GM12878 (cell line): ENCODE measurements around the gene DCAF5.

ENCODE experiments used
- CBX5 ChIP-seq: sonication (generic); IDR thresholded peaks from 2 replicates; pipeline ENCODE4 v1.6.1; 2016; ENCODE audit warnings: low read depth, moderate library complexity, mild to moderate bottlenecking, inconsistent platforms
- CEBPB ChIP-seq, 2 experiments: fragments of 150-350 bp in 1 of 2; IDR thresholded peaks; 2 replicates each; pipeline ENCODE4 v1.6.1; 2012 to 2014; ENCODE audit warnings: low read depth in 2 of 2, low read length in 2 of 2, borderline replicate concordance in 1 of 2, inconsistent platforms in 1 of 2
- CTCF ChIP-seq, 3 experiments: IDR thresholded peaks in 2 of 3; conservative IDR thresholded peaks in 1 of 3; 2 replicates each; pipeline ENCODE4 v1.5.1; 2011; ENCODE audit warnings: low read depth in 3 of 3, low read length in 3 of 3, mild to moderate bottlenecking in 3 of 3, control low read depth in 2 of 3, moderate library complexity in 2 of 3, inconsistent platforms in 1 of 3, mixed read lengths in 1 of 3; ENCODE audit not compliant: control insufficient read depth in 2 of 3, insufficient read depth in 1 of 3; ENCODE audit errors: extremely low read depth in 1 of 3
- FOXK2 ChIP-seq: fragments of 450-650 bp; IDR thresholded peaks from 2 replicates; pipeline ENCODE4 v1.6.1; 2017; ENCODE audit warnings: mild to moderate bottlenecking, moderate library complexity
- MYC ChIP-seq: IDR thresholded peaks from 2 replicates; pipeline ENCODE4 v1.6.1; 2011; ENCODE audit warnings: mild to moderate bottlenecking, low read length, moderate library complexity, inconsistent platforms; ENCODE audit not compliant: insufficient read depth, insufficient replicate concordance, insufficient read length, severe bottlenecking
- POLR2A ChIP-seq: IDR thresholded peaks from 2 replicates; pipeline ENCODE4 v1.6.1; 2011; ENCODE audit warnings: low read depth, mild to moderate bottlenecking, low read length
- USF1 ChIP-seq: IDR thresholded peaks from 2 replicates; pipeline ENCODE4 v1.6.1; 2011; ENCODE audit warnings: borderline replicate concordance, low read depth, mild to moderate bottlenecking, moderate library complexity, mixed read lengths, low read length; ENCODE audit not compliant: insufficient read depth; ENCODE audit errors: extremely low read length
- TF ChIP-seq, protein P1 (sequence below): IDR thresholded peaks from 2 replicates; pipeline ENCODE4 v1.6.1; 2011; ENCODE audit warnings: borderline replicate concordance, low read depth, mild to moderate bottlenecking, moderate library complexity, low read length; ENCODE audit not compliant: insufficient read depth, poor library complexity, severe bottlenecking
- TF ChIP-seq, protein P2 (sequence below): fragments of 450-650 bp; conservative IDR thresholded peaks from 2 replicates; pipeline ENCODE4 v1.6.1; 2017; ENCODE audit warnings: mild to moderate bottlenecking, moderate library complexity

- TF ChIP-seq FOXK2 (no peak), CTCF (IDR thresholded peaks at IDR 0.05 in 2 of 3, conservative IDR thresholded peaks at IDR 0.05 in 1 of 3; ENCODE audit: control insufficient read depth in 2 of 3, extremely low read depth in 1 of 3, insufficient read depth in 1 of 3, low read depth in 3 of 3, low read length in 3 of 3) (no peak), POLR2A (peak; percentile 86), MYC (no peak), USF1 (peak; percentile 27), CBX5 (no peak), CEBPB (IDR thresholded peaks at IDR 0.05; ENCODE audit: borderline replicate concordance in 1 of 2, low read depth in 2 of 2, low read length in 2 of 2) (no peak)
- TF ChIP-seq, protein P1, sequence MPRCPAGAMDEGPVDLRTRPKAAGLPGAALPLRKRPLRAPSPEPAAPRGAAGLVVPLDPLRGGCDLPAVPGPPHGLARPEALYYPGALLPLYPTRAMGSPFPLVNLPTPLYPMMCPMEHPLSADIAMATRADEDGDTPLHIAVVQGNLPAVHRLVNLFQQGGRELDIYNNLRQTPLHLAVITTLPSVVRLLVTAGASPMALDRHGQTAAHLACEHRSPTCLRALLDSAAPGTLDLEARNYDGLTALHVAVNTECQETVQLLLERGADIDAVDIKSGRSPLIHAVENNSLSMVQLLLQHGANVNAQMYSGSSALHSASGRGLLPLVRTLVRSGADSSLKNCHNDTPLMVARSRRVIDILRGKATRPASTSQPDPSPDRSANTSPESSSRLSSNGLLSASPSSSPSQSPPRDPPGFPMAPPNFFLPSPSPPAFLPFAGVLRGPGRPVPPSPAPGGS, result no peak
- TF ChIP-seq, protein P2, sequence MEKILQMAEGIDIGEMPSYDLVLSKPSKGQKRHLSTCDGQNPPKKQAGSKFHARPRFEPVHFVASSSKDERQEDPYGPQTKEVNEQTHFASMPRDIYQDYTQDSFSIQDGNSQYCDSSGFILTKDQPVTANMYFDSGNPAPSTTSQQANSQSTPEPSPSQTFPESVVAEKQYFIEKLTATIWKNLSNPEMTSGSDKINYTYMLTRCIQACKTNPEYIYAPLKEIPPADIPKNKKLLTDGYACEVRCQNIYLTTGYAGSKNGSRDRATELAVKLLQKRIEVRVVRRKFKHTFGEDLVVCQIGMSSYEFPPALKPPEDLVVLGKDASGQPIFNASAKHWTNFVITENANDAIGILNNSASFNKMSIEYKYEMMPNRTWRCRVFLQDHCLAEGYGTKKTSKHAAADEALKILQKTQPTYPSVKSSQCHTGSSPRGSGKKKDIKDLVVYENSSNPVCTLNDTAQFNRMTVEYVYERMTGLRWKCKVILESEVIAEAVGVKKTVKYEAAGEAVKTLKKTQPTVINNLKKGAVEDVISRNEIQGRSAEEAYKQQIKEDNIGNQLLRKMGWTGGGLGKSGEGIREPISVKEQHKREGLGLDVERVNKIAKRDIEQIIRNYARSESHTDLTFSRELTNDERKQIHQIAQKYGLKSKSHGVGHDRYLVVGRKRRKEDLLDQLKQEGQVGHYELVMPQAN, result peak; percentile 89
Measured at GRCh38 chr14:69153152-69153872, 393 bp upstream of the DCAF5 start.
